Endothelial cell (in vitro differentiated cells): ENCODE data around the gene PRKCA. TPM values are rescaled to one million over a fixed set of nuclear protein-coding genes. Genes with fewer than 3 reads are reported as not detected.

Experiments used
- DNase-seq: peaks from one replicate; pipeline ENCODE4 v3.0.0; 2021; ENCODE audit warnings: low spot score
- H3K27ac Mint-ChIP-seq: one replicate; pipeline ENCODE4 v1.8.0; 2021; ENCODE audit warnings: mixed read lengths, inconsistent platforms; ENCODE audit not compliant: unreplicated experiment
- H3K27me3 Mint-ChIP-seq: one replicate; pipeline ENCODE4 v1.8.0; 2021; ENCODE audit warnings: mild to moderate bottlenecking, moderate library complexity, mixed read lengths, inconsistent platforms; ENCODE audit not compliant: unreplicated experiment
- H3K36me3 Mint-ChIP-seq: one replicate; pipeline ENCODE4 v1.8.0; 2021; ENCODE audit warnings: mild to moderate bottlenecking, low read depth, mixed read lengths, inconsistent platforms; ENCODE audit not compliant: unreplicated experiment
- H3K4me1 Mint-ChIP-seq: one replicate; pipeline ENCODE4 v1.8.0; 2021; ENCODE audit warnings: mild to moderate bottlenecking, mixed read lengths, inconsistent platforms; ENCODE audit not compliant: unreplicated experiment
- H3K4me3 Mint-ChIP-seq: one replicate; pipeline ENCODE4 v1.8.0; 2021; ENCODE audit warnings: mild to moderate bottlenecking, mixed read lengths, inconsistent platforms; ENCODE audit not compliant: unreplicated experiment
- H3K9me3 Mint-ChIP-seq: one replicate; pipeline ENCODE4 v1.8.0; 2021; ENCODE audit warnings: mixed read lengths, inconsistent platforms; ENCODE audit not compliant: unreplicated experiment
- total RNA-seq: library from RNA; stranded (reverse); fragmentation: NEBNext Ultra II Directional; extraction: Animal tissue kit (Norgen Biotek cat#: 25700); gene quantifications from one replicate; pipeline ENCODE4 v1.2.1, GENCODE V29; 2021; ENCODE audit not compliant: unreplicated experiment
- TF ChIP-seq, protein P1 (sequence below): fragments of 200-600 bp; sonication (generic); IDR thresholded peaks from one replicate; pipeline ENCODE4 v1.5.0; 2021; ENCODE audit warnings: antibody characterized with exemption; ENCODE audit not compliant: unreplicated experiment

Gene PRKCA
- total RNA-seq, 1 donor from 2014 or later: 2.1 TPM

DNA sequence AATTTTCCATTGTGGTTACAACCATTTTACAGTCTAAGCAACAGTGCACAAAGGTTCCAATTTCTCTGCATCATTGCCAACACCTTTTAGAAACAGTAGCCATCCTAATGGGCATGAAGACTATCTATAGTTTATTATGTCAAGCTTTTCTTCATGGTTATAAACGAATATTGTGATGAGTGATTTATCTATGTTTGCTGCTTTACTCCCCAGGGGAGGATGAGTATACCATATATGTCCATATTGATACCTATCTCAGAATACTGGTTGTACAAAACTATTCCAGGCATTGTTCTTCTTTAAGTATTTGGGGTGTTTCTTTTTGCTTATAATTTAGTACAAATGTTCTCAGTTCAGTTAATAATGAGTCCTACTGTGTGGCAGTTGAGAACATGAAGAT is 98.3 kb downstream of the PRKCA start:
- Mint-ChIP-seq H3K4me3 (no peak overlapping the region), H3K4me1 (peaks cover 8% of the 10 kb centered on the region), H3K36me3 (no peaks in the 10 kb centered on the region), H3K27me3 (no peaks in the 10 kb centered on the region), H3K27ac (no peak overlapping the region), H3K9me3 (no peaks in the 10 kb centered on the region)
- TF ChIP-seq, protein P1, sequence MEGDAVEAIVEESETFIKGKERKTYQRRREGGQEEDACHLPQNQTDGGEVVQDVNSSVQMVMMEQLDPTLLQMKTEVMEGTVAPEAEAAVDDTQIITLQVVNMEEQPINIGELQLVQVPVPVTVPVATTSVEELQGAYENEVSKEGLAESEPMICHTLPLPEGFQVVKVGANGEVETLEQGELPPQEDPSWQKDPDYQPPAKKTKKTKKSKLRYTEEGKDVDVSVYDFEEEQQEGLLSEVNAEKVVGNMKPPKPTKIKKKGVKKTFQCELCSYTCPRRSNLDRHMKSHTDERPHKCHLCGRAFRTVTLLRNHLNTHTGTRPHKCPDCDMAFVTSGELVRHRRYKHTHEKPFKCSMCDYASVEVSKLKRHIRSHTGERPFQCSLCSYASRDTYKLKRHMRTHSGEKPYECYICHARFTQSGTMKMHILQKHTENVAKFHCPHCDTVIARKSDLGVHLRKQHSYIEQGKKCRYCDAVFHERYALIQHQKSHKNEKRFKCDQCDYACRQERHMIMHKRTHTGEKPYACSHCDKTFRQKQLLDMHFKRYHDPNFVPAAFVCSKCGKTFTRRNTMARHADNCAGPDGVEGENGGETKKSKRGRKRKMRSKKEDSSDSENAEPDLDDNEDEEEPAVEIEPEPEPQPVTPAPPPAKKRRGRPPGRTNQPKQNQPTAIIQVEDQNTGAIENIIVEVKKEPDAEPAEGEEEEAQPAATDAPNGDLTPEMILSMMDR: no peak
- no peak for DNase-seq

DNA sequence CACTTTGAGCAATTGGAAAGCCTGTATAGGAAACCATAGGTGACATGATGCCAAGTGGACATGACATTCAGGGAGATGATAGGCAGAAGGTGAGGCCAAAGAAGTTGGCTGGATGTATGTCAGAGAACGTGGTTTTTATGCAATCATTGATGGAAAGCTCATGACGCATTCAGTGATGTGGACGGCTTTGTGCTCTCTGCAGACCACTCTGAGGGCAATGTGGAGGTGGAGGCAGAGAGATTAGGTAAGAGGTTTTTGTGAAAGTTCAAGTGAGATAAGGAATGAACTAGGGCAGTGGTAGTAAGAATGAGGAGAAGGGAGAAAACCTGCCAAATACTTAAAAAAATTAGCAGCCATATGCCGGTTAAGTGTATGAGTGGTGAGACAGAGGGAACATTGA is 99.0 kb downstream of the PRKCA start:
- DNase-seq: no peak
- Mint-ChIP-seq H3K36me3 (no peaks in the 10 kb centered on the region), H3K9me3 (no peaks in the 10 kb centered on the region), H3K27me3 (no peaks in the 10 kb centered on the region), H3K4me3 (no peak overlapping the region), H3K4me1 (peaks cover 8% of the 10 kb centered on the region), H3K27ac (no peak overlapping the region)
- TF ChIP-seq, protein P1: no peak

DNA sequence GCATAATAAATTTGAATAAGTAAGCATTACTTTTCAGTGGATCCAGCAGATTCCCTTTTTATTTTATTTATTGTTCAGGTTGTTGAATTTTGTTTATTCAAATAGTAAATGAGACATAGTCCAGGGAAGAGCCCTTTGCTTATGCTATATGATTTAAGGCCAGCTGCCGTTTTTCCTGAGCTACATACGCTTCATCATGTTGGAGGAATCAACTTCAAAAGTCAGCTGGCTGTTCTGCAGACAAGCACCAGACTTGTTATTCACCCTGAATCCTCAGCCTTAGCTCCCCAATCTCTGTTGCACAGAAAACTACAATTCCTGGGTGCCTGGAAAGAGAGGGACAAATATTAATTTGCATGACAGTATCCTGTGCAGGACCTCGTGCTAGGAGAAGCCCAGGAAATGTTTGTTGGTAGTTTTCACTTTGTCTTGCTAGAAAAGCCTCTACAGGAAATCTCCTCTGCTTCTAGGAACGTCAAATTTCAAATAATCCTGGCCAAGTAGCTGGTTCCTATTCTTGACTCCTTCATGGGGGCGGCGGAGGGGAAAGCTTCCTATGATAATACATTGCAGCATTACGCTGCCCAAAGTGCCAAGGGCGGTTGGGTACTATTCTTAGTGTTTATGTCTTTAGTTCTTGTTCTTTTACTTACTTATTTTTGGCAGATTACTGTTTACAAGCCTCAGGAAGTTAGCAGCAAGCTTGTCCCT is 101.6 kb downstream of the PRKCA start:
- DNase-seq: no peak
- H3K4me3 Mint-ChIP-seq: no peak overlapping the region
- TF ChIP-seq, protein P1: no peak
- no peaks in the 10 kb centered on the region for H3K36me3 Mint-ChIP-seq
- H3K27me3 Mint-ChIP-seq: no peaks in the 10 kb centered on the region
- no peak overlapping the region for H3K27ac Mint-ChIP-seq
- H3K9me3 Mint-ChIP-seq: no peaks in the 10 kb centered on the region
- peaks cover 12% of the 10 kb centered on the region for H3K4me1 Mint-ChIP-seq

DNA sequence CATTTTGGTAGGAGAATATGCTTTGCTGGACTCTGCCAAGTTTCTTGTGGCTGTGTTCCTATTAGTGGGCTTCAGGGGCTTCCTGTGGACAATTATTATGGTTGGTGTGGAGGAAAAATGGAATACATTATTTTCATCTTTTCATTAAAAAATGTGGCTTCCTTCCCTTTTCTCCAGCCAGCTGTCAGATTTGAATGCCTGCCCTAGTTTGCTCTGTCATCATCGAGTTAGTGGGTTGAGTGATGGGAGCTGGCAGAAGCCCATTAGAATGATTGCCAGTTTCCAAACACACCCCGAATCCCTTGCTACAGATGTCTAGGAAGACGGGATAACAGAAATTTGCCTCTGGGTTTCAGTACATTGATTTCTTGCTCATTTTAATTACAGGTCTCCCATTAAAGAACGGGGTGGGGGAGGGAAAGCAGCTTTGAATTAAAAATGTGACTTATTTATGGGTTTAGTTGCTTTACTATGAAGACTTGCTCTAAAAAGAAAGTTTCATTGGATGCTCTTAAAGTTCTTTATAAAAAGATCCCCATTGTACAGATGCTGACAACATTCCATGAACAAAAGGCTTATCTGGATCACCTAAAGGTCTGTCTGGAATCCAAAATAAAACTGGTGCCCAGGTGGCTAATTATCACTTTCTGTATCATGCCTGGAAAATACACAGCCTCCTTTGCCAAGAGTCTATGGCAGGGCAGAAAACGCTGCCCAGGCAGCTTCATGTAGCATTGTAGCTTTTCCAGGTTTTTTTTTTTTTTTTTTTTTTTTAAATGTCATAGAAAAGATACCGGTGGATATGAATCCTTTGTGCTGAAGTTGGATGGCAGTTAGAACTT is 103.6 kb downstream of the PRKCA start:
- H3K27ac Mint-ChIP-seq: no peak overlapping the region
- H3K4me1 Mint-ChIP-seq: peaks cover 12% of the 10 kb centered on the region
- H3K27me3 Mint-ChIP-seq: no peaks in the 10 kb centered on the region
- TF ChIP-seq, protein P1: no peak
- no peak overlapping the region for H3K4me3 Mint-ChIP-seq
- no peaks in the 10 kb centered on the region for H3K9me3 Mint-ChIP-seq
- H3K36me3 Mint-ChIP-seq: no peaks in the 10 kb centered on the region
- DNase-seq: no peak
